ENCODE measurements around the gene PHIP.

The PHIP gene

GRCh38 chr6:79001415-79001814, 76.6 kb downstream of the PHIP start:
- Histone ChIP-seq H3K27me3 (ENCODE audit: insufficient read depth, low read length) (no peaks in the 10 kb centered on the region), H3F3A (ENCODE audit: insufficient read depth, low read length) (no peaks in the 10 kb centered on the region), H2AFZ (ENCODE audit: low read length) (no peak overlapping the region), H3K9me3 (ENCODE audit: low read length) (no peaks in the 10 kb centered on the region), H3K79me2 (ENCODE audit: insufficient read depth, low read length) (no peaks in the 10 kb centered on the region), H3K4me3 (ENCODE audit: low read depth, low read length, poor library complexity, severe bottlenecking) (no peak overlapping the region), H4K20me1 (ENCODE audit: insufficient read depth, low read length) (no peaks in the 10 kb centered on the region), H3K36me3 (ENCODE audit: insufficient read depth, low read length) (peaks cover 82% of the 10 kb centered on the region), H3K27ac (ENCODE audit: low read depth, low read length, poor library complexity, severe bottlenecking) (no peak overlapping the region), H3K9ac (ENCODE audit: low read length) (no peak overlapping the region), H3K9me2 (ENCODE audit: low read depth, low read length) (no peaks in the 10 kb centered on the region), H3K4me2 (ENCODE audit: low read length) (no peak overlapping the region), H3K4me1 (ENCODE audit: insufficient read depth, low read length, severe bottlenecking) (no peaks in the 10 kb centered on the region)
- TF ChIP-seq CTCF (IDR thresholded peaks at IDR 0.05; ENCODE audit: low read length) (no peak), EZH2 (IDR thresholded peaks at IDR 0.05; ENCODE audit: borderline replicate concordance, low read length) (no peak)

- Histone ChIP-seq H3K4me2 (ENCODE audit: low read length) (no peak overlapping the region), H3K27me3 (ENCODE audit: insufficient read depth, low read length) (no peaks in the 10 kb centered on the region), H3K36me3 (ENCODE audit: insufficient read depth, low read length) (peaks cover 92% of the 10 kb centered on the region)
These were observed 78.3 kb downstream of the PHIP start for GRCh38 chr6:78999737-79000136.

GRCh38 chr6:78995946-78996345, 82.1 kb downstream of the PHIP start:
- no peaks in the 10 kb centered on the region for H4K20me1 ChIP-seq (ENCODE audit: insufficient read depth, low read length)
- no peaks in the 10 kb centered on the region for H3K4me1 ChIP-seq (ENCODE audit: insufficient read depth, low read length, severe bottlenecking)

More at GRCh38 chr6:78999737-79000136, 78.3 kb downstream of the PHIP start:
- TF ChIP-seq CTCF (IDR thresholded peaks at IDR 0.05; ENCODE audit: low read length), result no peak
- no peak for TF ChIP-seq EZH2 (IDR thresholded peaks at IDR 0.05; ENCODE audit: borderline replicate concordance, low read length)
- Histone ChIP-seq H3K79me2 (ENCODE audit: insufficient read depth, low read length) (no peaks in the 10 kb centered on the region), H2AFZ (ENCODE audit: low read length) (no peak overlapping the region), H3K9ac (ENCODE audit: low read length) (no peak overlapping the region), H3K4me3 (ENCODE audit: low read depth, low read length, poor library complexity, severe bottlenecking) (no peak overlapping the region), H3K9me3 (ENCODE audit: low read length) (no peaks in the 10 kb centered on the region), H3K9me2 (ENCODE audit: low read depth, low read length) (no peaks in the 10 kb centered on the region), H4K20me1 (ENCODE audit: insufficient read depth, low read length) (no peaks in the 10 kb centered on the region), H3K27ac (ENCODE audit: low read depth, low read length, poor library complexity, severe bottlenecking) (no peak overlapping the region), H3K4me1 (ENCODE audit: insufficient read depth, low read length, severe bottlenecking) (no peaks in the 10 kb centered on the region), H3F3A (ENCODE audit: insufficient read depth, low read length) (no peaks in the 10 kb centered on the region)

More at GRCh38 chr6:78995946-78996345, 82.1 kb downstream of the PHIP start:
- Histone ChIP-seq H3K4me3 (ENCODE audit: low read depth, low read length, poor library complexity, severe bottlenecking) (no peak overlapping the region), H3K9me3 (ENCODE audit: low read length) (no peaks in the 10 kb centered on the region), H3K27me3 (ENCODE audit: insufficient read depth, low read length) (no peaks in the 10 kb centered on the region), H3K9me2 (ENCODE audit: low read depth, low read length) (no peaks in the 10 kb centered on the region), H2AFZ (ENCODE audit: low read length) (no peak overlapping the region), H3K79me2 (ENCODE audit: insufficient read depth, low read length) (no peaks in the 10 kb centered on the region), H3F3A (ENCODE audit: insufficient read depth, low read length) (no peaks in the 10 kb centered on the region), H3K27ac (ENCODE audit: low read depth, low read length, poor library complexity, severe bottlenecking) (no peak overlapping the region), H3K36me3 (ENCODE audit: insufficient read depth, low read length) (peaks cover 92% of the 10 kb centered on the region), H3K9ac (ENCODE audit: low read length) (no peak overlapping the region), H3K4me2 (ENCODE audit: low read length) (no peak overlapping the region)
- TF ChIP-seq EZH2 (IDR thresholded peaks at IDR 0.05; ENCODE audit: borderline replicate concordance, low read length) (no peak), CTCF (IDR thresholded peaks at IDR 0.05; ENCODE audit: low read length) (no peak)
